ENCODE measurements around the gene DLEC1.
A peak's percentile ranks its signal among the peaks of the same experiment; 100 is the strongest.

The DLEC1 gene

DNA sequence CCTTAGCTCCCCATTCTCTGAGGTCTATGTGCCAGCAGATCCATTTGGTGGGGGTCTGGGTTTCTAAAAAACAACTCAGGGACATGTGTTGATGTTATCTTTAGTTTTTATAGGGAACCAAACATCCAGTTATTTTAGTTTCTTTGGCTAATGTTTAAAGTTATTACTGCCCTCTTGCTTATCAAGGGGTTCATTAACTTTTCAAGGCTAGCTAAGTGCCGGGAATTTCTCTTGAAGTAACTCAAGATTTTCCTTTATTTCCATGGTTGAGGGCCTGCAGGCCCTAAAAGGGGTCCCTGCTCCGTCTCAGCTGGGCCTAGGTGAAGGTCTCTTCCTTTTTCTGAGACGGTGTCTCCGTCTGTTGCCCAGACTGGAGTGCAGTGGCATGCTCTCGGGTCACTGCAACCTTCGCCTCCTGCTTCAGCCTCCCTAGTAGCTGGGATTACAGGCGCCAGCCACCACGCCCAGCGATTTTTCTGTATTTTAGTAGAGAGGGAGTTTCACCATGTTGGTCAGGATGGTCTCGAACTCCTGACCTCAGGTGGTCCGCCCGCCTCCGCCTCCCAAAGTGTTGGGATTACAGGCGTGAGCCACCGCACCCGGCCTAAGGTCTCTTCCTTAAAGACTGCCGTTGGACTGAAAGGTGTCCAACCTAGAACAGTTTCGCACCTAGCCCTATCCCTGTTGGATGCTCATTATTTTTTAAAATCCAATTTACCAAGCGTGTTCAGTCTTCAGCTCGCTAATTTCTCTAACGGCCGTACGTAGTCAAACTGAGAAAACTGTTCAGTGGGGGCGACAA, 125.0 kb downstream of the DLEC1 start:
- TF ChIP-seq, protein P1, sequence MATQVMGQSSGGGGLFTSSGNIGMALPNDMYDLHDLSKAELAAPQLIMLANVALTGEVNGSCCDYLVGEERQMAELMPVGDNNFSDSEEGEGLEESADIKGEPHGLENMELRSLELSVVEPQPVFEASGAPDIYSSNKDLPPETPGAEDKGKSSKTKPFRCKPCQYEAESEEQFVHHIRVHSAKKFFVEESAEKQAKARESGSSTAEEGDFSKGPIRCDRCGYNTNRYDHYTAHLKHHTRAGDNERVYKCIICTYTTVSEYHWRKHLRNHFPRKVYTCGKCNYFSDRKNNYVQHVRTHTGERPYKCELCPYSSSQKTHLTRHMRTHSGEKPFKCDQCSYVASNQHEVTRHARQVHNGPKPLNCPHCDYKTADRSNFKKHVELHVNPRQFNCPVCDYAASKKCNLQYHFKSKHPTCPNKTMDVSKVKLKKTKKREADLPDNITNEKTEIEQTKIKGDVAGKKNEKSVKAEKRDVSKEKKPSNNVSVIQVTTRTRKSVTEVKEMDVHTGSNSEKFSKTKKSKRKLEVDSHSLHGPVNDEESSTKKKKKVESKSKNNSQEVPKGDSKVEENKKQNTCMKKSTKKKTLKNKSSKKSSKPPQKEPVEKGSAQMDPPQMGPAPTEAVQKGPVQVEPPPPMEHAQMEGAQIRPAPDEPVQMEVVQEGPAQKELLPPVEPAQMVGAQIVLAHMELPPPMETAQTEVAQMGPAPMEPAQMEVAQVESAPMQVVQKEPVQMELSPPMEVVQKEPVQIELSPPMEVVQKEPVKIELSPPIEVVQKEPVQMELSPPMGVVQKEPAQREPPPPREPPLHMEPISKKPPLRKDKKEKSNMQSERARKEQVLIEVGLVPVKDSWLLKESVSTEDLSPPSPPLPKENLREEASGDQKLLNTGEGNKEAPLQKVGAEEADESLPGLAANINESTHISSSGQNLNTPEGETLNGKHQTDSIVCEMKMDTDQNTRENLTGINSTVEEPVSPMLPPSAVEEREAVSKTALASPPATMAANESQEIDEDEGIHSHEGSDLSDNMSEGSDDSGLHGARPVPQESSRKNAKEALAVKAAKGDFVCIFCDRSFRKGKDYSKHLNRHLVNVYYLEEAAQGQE (IDR thresholded peaks at IDR 0.05; ENCODE audit: insufficient read depth in 1 of 2, low read depth in 2 of 2, low read length in 2 of 2): no peak
- TF ChIP-seq POLR2AphosphoS5 (IDR thresholded peaks at IDR 0.05; ENCODE audit: low read depth, low read length) (no peak), SIN3A (IDR thresholded peaks at IDR 0.05; ENCODE audit: borderline replicate concordance, insufficient read depth, low read length) (no peak), FOXP2 (optimal IDR thresholded peaks at IDR 0.05; ENCODE audit: borderline replicate concordance, extremely low read depth, extremely low read length, insufficient read depth) (no peak), TAF1 (IDR thresholded peaks at IDR 0.05; ENCODE audit: borderline replicate concordance, insufficient read depth, low read length) (no peak)

DNA sequence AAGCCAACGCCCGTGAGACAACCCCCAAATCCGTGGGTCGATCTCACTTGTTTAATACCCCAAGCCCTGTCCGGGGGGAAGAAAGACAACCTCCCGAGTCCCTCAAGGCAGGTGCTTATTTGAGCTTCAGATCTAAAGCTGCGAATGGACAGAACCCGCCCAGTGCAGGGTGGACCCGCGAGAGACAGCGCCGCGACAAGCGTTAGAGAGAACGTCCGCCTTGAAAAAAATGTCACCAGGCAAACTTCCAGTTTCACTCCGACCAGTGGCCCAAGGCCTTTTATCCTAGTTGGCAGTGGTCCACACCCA, 125.6 kb downstream of the DLEC1 start:
- TF ChIP-seq POLR2AphosphoS5 (IDR thresholded peaks at IDR 0.05; ENCODE audit: low read depth, low read length) (no peak), SIN3A (IDR thresholded peaks at IDR 0.05; ENCODE audit: borderline replicate concordance, insufficient read depth, low read length) (0 out of 2 replicates have a peak, but pooled peaks have one; percentile 12)

DNA sequence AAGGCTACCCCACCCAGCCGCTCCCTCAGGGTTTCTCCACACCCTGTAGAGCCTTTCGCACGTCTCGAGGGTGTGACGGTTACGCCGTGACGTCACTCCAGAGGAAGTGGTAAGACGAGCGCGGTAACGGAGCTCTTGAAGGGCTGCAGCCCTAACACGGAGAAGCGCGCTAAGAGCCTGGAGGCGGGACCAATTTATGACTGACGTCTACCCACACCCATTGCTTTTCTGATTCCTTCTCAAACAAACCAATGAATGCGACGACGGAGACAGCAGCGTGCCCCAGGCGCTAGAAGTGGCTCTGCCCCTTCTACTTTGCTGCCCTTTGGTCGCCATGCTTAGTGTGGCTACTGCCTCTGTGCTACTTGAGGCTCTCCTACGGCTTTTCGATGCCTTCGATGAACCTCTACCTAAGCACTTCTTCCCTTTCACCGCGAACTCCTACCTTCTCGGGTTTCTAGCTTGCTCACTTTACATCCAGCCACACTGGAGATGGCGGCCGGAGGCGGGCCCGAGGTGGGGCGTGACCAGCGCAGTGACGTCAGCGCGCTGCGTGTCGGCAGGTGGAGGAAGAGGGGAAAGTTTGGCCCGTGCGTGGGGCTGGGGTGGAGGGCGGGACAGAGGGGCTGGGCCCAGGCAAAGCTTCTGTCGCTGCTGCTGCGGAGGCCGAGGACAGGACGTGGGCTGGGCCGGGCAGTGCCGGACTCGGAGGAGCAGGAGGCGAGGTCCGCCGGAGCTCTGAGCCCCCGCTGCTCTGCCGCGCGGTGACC, 126.1 kb downstream of the DLEC1 start, which contains the start of gene OXSR1:
OXSR1 (plus strand) TSS at position 586 of the 770 bp plus-strand sequence. CDS start 340 bp downstream, outside the sequence.
- no peak for TF ChIP-seq SIN3A (IDR thresholded peaks at IDR 0.05; ENCODE audit: borderline replicate concordance, insufficient read depth, low read length)
- TF ChIP-seq, protein P1 (IDR thresholded peaks at IDR 0.05; ENCODE audit: insufficient read depth in 1 of 2, low read depth in 2 of 2, low read length in 2 of 2): no peak
- peak; percentile 55 for TF ChIP-seq FOXP2 (optimal IDR thresholded peaks at IDR 0.05; ENCODE audit: borderline replicate concordance, extremely low read depth, extremely low read length, insufficient read depth)
- TF ChIP-seq TAF1 (IDR thresholded peaks at IDR 0.05; ENCODE audit: borderline replicate concordance, insufficient read depth, low read length): peak; percentile 60; the same call in 1 of the 2 replicates
- peak; percentile 81; the same call in 1 of the 2 replicates for TF ChIP-seq POLR2AphosphoS5 (IDR thresholded peaks at IDR 0.05; ENCODE audit: low read depth, low read length)

DNA sequence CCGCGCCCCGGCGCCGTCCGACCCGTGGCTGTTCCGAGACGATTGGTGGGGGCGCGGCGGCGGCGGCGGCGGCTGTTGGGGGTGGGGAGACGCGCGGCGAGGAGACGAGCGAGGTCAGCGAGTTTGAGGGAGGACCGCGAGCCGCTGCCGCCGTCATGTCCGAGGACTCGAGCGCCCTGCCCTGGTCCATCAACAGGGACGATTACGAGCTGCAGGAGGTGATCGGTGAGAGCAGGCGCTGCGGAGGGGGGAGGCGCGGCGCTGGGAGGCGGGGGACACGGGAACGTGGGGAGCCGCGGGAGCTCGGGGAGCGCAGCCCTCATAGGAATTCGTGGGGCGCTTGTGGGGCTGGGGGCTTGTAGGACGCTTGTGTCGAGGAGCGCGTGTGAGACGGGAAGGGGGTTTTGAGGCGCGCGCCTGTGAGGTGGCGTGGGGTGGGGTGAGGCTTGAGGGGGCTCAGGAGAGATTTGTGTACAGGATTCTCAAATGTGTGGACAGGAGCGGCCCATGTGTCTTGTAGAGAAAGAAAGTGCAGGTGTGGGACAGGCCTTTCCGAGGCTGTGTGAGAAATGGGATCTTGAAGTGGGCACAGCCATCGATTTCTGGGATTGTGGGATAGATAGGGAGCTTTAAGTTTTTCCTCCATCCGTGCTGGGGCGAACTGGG, 126.8 kb downstream of the DLEC1 start:
- TF ChIP-seq FOXP2 (optimal IDR thresholded peaks at IDR 0.05; ENCODE audit: borderline replicate concordance, extremely low read depth, extremely low read length, insufficient read depth): no peak
- TF ChIP-seq, protein P1 (IDR thresholded peaks at IDR 0.05; ENCODE audit: insufficient read depth in 1 of 2, low read depth in 2 of 2, low read length in 2 of 2): no peak
- no peak for TF ChIP-seq POLR2AphosphoS5 (IDR thresholded peaks at IDR 0.05; ENCODE audit: low read depth, low read length)
- TF ChIP-seq SIN3A (IDR thresholded peaks at IDR 0.05; ENCODE audit: borderline replicate concordance, insufficient read depth, low read length): no peak
- no peak for TF ChIP-seq TAF1 (IDR thresholded peaks at IDR 0.05; ENCODE audit: borderline replicate concordance, insufficient read depth, low read length)

DNA sequence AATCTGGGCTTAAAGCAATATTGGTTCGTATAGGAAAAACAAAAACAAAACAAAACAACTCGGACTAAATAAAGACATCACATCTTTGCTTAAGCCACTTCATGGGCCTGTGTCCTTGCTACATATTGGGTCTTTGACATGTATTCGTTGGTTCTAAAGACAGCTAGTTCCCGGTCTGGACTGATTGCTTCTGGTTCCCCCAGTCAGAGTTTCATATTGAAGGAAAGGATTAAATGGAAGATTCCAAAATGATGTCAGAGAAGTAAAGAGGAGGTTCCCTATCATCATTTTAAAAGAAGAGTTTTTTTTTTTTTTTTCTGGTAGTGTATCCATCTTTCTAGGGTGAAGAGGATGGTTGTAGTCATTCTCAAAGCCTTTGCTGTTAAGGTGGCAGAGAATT, 128.6 kb downstream of the DLEC1 start:
- TF ChIP-seq, protein P1 (IDR thresholded peaks at IDR 0.05; ENCODE audit: insufficient read depth in 1 of 2, low read depth in 2 of 2, low read length in 2 of 2): no peak
- TF ChIP-seq POLR2AphosphoS5 (IDR thresholded peaks at IDR 0.05; ENCODE audit: low read depth, low read length) (no peak), FOXP2 (optimal IDR thresholded peaks at IDR 0.05; ENCODE audit: borderline replicate concordance, extremely low read depth, extremely low read length, insufficient read depth) (no peak), TAF1 (IDR thresholded peaks at IDR 0.05; ENCODE audit: borderline replicate concordance, insufficient read depth, low read length) (no peak), SIN3A (IDR thresholded peaks at IDR 0.05; ENCODE audit: borderline replicate concordance, insufficient read depth, low read length) (no peak)

All from PFSK-1 (cell line).